ENCODE data around the gene CREB3L4.
"Not testable (repeated sequence)": the region's sequence is repeated elsewhere in the genome, so short reads cannot be mapped to it uniquely, and the experiment has no call there.

Gene CREB3L4

DNA sequence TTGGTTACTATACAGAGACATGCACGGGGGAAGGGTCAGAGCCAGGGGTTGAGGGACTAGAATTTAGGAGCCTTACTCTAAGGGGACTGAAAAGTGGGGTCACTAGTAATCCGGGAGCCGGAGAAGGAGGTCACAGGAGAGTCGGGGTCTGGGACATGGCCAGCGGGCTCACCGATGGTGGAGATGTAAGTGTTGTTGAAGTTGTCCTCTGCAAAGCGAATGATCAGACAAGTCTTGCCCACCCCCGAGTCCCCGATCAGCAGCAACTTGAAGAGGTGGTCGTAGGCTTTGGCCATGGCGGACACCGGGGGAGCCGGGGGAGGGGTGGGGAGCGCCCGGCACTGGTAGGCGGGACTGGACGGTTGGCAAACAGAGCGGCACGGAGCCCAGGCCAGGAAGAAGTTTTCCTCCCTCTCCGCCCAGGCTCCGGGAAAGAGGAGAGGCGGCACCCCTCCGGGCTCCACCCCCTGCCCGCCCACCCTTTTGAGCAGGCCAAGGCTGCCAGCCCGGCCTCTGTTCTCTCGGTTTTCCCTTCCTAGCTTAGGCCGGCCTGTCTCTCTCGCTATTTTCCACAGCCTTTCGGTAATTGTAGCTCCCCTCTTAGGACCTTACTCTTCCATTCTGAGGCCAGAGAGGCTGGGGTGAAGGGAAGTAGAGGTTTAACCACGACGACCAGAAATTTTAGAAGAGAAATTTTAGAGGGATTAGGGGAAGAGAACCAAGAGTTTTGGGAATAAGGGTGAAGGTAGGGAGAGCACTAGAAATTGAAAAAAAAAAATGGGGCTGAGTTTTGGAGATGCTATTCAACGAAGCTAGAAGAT is 18.4 kb downstream of the CREB3L4 start, which contains the start of gene RAB13:
Gene RAB13, minus strand, starts transcription at position 399 of the 821 bp plus-strand sequence. Its CDS starts 103 bp downstream, at position 296.
- peak; percentile 91 for DNase-seq (ENCODE audit: low spot score)

DNA sequence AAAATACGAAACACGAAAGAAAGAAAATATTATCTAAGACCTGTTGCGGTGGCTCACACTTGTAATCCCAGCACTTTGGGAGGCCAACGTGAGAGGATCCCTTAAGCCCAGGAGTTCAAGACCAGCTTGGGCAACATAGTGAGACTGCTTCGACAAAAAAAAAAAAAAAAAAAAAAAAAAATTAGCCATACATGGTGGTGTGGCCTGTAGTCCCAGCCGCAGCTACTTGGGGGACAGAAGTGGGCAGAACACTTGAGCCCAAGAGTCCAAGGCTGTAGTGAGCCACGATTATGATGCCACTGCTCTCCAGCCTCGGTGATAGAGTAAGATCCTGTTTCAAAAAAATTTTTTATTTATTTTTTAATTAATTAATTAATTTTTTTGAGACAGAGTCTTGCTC is 19.9 kb downstream of the CREB3L4 start:
- no peak for DNase-seq (ENCODE audit: low spot score)

DNA sequence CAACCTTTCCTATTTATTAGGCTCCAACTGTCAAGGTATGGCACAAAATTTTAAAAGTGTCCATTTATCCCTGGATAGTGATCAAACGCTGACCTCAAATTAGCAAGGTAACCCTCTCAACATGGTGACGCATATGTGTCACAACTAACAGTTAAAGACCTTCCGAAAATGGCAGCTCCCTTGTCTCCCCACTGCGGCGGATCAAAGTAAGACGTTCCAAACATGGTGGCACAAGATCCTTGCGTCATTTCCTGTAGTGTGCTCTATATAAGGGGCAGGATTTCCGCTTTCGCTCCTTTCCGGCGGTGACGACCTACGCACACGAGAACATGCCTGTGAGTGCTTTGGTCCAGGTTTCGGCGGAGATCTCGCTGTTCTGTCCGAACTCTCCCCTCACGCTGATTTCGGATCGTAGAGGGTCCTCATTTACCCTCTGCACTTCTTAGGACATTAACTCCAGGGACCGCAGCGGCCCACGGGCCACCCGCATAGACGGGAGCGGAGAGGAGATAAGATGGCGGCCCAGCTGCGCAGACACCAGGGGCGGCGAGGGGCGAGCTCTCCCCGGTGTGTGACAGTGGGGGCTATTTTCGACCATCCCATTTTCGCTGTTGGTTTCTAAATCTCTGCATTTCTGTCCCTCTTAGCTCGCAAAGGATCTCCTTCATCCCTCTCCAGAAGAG is 22.9 kb downstream of the CREB3L4 start, which contains the start of gene RPS27:
Gene RPS27, plus strand, starts transcription at position 295 of the 683 bp plus-strand sequence. Its CDS starts 35 bp downstream, at position 330.
- peak; percentile 96 for DNase-seq (ENCODE audit: low spot score)

DNA sequence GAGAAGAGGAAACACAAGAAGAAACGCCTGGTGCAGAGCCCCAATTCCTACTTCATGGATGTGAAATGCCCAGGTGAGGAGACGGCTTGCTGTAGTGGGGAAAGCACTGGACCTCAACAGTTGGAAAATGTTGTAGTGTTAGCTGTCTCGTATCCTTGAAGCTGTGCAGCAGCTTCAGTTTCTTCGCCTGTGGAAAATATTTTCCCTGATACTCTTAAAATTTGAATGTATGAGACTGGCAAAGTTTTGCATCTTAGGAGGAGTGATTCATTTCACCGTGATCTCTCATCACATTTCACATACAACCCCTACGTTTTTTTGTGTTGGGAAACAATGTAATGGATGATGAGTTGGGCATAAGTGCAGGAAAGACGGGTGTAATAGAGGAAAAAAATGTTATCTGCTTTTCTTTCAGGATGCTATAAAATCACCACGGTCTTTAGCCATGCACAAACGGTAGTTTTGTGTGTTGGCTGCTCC is 23.5 kb downstream of the CREB3L4 start:
- DNase-seq (ENCODE audit: low spot score) = no peak

DNA sequence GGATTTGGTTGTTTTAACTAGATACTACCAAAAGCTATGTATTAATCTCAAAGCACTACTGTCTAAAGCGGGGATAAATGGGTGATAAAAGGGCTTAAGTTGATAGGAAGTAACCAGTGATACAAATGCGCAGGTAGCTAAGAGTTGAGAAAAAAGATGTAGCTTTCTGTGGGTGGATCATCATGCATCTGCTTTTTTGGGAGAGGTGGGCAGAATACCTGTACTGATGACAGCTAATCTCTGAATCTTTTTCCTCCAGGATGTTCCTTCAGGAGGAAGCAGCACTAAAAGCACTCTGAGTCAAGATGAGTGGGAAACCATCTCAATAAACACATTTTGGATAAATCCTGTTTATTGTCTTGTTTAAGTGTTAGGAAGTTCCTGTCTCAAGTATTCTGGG is 24.1 kb downstream of the CREB3L4 start:
- no peak for DNase-seq (ENCODE audit: low spot score)

DNA sequence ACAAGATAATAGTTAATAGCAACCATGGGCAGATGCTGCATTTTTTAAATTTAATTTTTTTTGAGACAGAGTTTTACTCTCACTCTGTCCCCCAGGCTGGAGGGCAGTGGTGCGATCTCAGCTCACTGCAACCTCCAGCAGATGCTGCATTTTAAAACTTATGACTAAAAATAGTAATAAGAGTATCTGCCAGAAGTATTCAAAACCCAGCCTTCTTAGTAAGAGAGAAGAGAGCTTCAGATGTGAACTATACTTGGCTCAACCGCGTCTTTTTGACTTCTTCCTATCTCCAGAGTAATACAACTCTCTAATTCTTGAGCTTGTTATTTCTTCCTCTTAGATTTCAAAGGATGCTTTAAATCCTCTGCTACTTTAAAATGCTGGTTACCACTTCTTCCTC is 27.5 kb downstream of the CREB3L4 start:
- DNase-seq (ENCODE audit: low spot score) = no peak

DNA sequence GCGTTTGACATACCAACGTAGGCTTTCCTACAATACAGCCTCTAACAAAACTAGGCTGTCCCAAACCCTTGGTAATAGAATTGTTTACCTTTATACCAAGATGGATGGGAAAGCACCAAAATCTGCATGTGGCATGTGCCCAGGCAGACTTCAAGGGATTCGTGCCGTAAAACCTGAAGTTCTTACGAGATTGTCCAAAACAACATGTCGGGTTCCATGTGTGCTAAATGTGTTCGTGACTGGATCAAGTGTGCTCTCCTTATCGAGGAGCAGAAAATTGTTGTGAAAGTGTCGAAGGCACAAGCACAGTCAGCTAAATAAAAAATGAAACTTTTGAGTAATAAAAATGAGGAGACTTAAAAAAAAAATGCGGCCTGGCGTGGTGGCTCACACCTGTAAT is 27.9 kb downstream of the CREB3L4 start:
- no peak for DNase-seq (ENCODE audit: low spot score)

DNA sequence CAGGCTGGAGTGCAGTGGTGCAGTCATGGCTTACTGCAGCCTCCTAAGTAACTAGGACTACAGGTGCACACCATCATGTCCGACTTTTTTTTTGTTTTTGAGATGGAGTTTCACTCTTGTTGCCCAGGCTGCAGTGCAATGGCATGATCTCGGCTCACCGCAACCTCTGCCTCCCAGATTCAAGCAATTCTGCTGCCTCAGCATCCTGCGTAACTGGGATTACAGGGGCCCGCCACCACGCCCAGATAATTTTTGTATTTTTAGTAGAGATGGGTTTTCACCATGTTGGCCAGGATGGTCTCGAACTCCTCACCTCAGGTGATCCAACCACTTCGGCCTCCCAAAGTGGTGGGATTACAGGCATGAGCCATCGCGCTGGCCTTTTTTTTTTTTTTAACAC is 29.2 kb downstream of the CREB3L4 start:
- DNase-seq (ENCODE audit: low spot score) = not testable (repeated sequence)

DNA sequence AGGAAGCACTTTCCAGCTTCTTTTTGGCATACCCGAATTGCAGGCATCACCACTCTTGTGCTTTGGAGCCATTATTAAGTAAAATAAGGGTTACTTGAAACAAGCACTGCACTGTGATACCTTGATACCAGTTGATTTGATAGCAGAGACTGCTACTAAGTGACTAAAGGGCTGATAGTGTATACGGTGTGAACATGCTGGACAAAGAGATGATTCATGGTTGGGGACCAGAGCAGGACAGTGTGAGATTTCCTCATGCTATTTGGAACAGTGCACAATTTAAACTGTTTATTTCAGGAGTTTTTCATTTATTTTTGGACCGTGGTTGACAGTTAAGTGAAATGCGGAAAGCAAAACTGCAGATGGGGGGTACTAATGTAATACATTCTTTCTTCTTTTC is 32.7 kb downstream of the CREB3L4 start:
- DNase-seq (ENCODE audit: low spot score) = no peak

DNA sequence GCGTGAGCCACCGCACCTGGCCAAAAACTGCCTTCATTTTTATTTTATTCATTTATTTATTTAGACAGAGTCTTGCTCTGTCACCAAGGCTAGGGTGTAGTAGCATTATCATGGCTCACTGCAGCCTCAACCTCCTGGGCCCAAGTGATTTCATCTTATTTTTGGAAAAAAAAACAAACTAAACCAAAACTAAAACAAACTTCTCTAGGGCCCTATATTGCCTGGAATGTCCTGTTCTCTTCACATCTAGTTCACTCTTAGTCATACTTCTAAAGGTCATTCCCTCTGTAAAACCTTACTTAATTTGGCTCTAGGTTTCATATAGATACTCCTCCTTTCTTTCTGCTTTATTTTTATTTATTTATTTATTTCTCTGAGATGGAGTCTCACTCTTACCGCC is 38.4 kb downstream of the CREB3L4 start:
- DNase-seq (ENCODE audit: low spot score) = peak; percentile 74

DNA sequence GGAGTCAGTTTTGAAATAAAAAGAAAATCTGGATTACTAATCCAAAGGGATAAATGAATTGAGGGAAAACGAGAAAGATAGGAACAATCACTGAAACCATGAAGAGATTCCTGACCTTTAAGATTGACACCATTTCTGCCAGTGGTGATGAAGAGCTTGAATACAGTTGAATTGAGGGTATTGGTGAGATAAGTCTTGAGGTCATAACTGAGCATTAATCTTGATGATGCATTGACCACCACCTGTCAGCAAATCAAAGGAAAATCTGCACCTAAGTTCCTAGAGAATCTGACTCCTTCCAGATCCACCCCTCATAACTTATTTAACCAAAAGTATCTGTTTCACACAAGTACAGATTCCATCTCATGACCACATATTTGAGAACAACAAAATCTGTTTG is 44.4 kb downstream of the CREB3L4 start:
- no peak for DNase-seq (ENCODE audit: low spot score)

DNA sequence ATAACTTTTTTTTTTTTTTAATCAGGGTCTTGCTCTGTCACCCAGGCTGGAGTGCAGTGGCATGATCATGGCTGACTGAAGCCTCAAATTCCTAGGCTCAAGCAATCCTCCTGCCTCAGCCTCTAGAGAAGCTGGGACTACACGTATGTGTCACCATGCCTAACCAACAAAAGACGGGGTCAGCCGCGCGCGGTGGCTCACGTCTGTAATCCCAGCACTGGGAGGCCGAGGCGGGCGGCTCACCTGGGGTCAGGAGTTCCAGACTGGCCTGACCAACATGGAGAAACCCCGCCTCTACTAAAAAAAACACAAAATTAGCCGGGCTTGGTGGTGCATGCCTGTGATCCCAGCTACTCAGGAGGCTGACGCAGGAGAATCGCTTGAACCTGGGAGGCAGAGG is 44.8 kb downstream of the CREB3L4 start:
- DNase-seq (ENCODE audit: low spot score) = not testable (repeated sequence)

DNA sequence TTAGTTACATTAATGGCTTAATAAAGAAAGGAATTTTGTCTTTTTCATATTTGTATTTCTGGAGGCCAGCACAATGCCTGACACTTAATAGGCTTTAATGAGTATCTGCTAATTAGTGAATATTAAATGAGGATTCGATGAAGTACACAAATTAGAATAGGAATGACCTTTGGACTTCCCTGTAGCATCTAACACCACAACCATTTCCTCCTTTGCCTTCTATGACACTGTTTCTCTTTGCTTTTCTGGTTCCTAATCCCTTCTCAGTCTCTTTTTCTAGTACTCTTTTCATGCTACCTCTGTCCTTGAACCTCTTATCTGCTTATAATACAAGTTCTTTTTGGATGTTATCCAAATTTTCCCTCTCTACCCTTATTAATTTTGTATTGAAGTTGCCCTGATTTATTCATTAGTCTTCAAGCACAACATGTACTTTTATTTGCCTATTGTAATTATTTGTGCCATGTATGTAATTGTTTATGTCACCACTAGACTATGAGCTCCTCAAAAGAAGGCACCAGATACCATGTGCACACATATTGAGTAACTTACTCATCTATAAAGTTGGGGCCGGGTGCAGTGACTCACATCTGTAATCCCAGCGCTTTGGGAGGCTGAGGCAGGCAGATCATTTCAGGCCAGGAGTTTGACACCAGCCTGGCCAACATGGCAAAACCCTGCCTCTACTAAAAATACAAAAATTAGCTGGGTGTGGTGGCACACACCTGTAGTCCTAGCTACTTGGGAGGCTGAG is 46.6 kb downstream of the CREB3L4 start:
- DNase-seq (ENCODE audit: low spot score) = peak; percentile 32

DNA sequence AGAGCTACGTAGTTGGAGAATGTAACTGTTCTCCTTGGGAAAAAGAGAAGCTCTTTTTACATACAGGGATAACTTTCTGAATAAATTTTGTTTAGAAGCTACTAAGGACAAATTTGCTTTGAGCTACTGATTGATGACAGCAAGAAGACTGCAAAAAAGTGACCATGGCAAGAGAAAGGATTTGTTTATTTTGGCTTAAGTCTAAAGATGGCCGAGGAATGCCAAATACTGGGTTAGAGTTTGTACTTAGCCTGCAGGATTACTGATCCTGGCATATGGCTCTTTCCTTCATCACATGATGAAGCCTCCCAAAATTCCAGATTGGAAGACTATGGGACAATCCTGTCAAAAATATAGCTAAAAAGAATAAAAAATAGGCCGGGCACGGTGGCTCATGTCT is 51.6 kb downstream of the CREB3L4 start:
- no peak for DNase-seq (ENCODE audit: low spot score)

DNA sequence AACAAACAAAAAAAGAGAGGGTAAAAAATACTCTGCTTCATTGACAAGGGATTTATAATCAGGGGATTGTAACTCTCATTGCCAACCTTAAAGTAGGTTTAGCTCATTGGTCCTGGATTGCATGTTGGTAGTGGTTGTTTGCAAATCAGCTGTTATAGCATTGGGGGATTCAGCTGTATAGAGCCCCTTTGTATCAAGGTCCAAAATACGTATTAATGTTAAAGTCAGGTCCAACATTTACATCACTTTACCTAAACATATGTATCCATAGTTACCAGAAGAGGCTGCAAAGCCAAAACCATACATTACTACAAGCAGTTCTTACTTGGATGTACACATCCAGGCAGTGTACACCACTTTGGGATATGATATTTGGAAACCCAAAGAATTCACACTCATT is 52.2 kb downstream of the CREB3L4 start:
- DNase-seq (ENCODE audit: low spot score) = no peak

Data from hepatic stellate cell (primary cell).